Measurements from ENCODE around the gene DRD2.

The DRD2 gene

DNA sequence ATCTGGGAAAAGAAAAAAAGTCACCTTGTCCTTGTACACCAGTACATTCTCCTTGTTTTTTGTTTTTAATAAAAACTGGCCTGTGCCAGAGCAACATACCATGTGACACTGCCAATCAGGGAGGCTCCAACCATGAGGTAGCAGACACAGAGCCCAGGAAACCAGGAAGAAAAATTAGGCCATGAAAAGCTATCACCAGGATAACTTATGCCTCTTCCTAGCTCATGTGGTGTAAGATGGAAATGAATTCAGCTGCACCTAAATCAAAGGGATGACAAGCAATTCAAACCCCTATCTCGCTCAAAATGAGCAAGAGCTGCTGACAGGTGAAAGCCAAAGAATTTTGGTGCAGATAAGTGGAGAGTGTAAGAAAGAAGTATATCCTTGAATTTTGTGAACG is 7.7 kb downstream of the DRD2 start:
- no peak for DNase-seq (ENCODE audit: extremely low read depth, insufficient read length)
- Histone ChIP-seq H3K4me3 (replicated peaks; ENCODE audit: low read depth, low read length) (no peak overlapping the region), H3K27me3 (replicated peaks; ENCODE audit: control insufficient read depth, insufficient read depth, low read length) (peaks cover 3% of the 10 kb centered on the region), H3K36me3 (ENCODE audit: control insufficient read depth, insufficient read depth, low read length) (no peaks in the 10 kb centered on the region)
- TF ChIP-seq, protein P1, sequence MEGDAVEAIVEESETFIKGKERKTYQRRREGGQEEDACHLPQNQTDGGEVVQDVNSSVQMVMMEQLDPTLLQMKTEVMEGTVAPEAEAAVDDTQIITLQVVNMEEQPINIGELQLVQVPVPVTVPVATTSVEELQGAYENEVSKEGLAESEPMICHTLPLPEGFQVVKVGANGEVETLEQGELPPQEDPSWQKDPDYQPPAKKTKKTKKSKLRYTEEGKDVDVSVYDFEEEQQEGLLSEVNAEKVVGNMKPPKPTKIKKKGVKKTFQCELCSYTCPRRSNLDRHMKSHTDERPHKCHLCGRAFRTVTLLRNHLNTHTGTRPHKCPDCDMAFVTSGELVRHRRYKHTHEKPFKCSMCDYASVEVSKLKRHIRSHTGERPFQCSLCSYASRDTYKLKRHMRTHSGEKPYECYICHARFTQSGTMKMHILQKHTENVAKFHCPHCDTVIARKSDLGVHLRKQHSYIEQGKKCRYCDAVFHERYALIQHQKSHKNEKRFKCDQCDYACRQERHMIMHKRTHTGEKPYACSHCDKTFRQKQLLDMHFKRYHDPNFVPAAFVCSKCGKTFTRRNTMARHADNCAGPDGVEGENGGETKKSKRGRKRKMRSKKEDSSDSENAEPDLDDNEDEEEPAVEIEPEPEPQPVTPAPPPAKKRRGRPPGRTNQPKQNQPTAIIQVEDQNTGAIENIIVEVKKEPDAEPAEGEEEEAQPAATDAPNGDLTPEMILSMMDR (IDR thresholded peaks at IDR 0.05; ENCODE audit: insufficient read depth, low read length, poor library complexity, severe bottlenecking) = no peak

DNA sequence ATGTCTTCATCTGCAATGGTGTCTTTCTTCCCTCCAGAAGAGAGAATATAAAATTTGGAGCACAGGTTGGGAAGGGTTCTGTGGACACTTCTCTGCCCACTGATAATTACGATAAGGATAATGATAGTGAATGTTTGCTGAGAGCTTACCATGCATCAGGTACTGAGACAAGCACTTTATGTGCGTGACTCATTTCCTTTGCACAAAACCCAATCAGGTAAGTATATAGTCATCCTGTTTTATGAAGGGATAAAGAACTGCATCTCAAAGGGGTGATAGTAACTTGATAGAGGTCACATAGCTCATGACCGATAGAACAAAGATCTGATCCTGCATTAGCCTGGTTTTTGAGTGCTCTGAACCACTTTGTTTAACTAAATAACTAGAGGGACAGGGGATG is 9.4 kb downstream of the DRD2 start:
- Histone ChIP-seq H3K4me3 (replicated peaks; ENCODE audit: low read depth, low read length) (no peak overlapping the region), H3K27me3 (replicated peaks; ENCODE audit: control insufficient read depth, insufficient read depth, low read length) (peaks cover 5% of the 10 kb centered on the region), H3K36me3 (ENCODE audit: control insufficient read depth, insufficient read depth, low read length) (no peaks in the 10 kb centered on the region)
- TF ChIP-seq, protein P1 (IDR thresholded peaks at IDR 0.05; ENCODE audit: insufficient read depth, low read length, poor library complexity, severe bottlenecking) = no peak
- DNase-seq (ENCODE audit: extremely low read depth, insufficient read length) = no peak

DNA sequence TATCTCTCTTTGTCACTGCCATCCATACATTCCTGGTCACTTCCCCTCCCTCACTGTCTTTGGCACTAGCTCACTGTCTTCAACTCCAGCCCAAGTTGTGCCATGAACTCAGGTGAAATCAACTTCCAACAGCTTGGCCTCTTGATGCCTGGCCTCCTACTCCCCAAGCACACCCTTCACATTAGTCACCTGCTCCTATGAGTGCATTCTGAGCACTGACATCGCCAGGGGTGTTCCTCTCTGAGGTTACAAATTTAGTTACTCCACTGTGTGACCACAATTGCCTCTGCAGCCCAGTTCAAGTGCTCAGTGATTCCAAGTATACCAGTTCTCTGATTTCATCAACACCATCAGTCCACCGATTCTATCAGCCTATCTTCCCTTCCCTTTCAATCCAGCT is 10.8 kb downstream of the DRD2 start:
- TF ChIP-seq, protein P1 (IDR thresholded peaks at IDR 0.05; ENCODE audit: insufficient read depth, low read length, poor library complexity, severe bottlenecking) = no peak
- Histone ChIP-seq H3K4me3 (replicated peaks; ENCODE audit: low read depth, low read length) (no peak overlapping the region), H3K27me3 (replicated peaks; ENCODE audit: control insufficient read depth, insufficient read depth, low read length) (peaks cover 5% of the 10 kb centered on the region), H3K36me3 (ENCODE audit: control insufficient read depth, insufficient read depth, low read length) (no peaks in the 10 kb centered on the region)
- DNase-seq (ENCODE audit: extremely low read depth, insufficient read length) = no peak

DNA sequence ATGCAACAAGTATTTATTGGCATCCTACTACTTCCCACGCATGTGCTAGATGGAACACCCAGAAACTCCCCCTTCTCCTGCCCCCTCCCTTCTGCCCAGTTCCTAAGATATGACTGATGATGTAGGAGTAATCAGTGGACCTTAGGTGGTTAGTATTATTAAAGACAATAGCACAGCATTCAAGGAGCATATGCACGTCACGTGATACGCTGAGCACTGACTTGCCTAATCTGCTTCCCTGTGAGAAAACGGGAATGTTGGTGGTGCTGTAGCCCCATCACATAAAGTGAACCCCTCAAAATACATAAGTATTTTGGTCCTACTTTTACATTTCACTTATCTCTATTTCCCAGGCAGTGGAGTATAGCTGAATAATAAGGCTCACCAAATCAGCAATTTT is 12.4 kb downstream of the DRD2 start:
- H3K27me3 ChIP-seq (replicated peaks; ENCODE audit: control insufficient read depth, insufficient read depth, low read length) = peaks cover 5% of the 10 kb centered on the region
- TF ChIP-seq, protein P1 (IDR thresholded peaks at IDR 0.05; ENCODE audit: insufficient read depth, low read length, poor library complexity, severe bottlenecking) = no peak

DNA sequence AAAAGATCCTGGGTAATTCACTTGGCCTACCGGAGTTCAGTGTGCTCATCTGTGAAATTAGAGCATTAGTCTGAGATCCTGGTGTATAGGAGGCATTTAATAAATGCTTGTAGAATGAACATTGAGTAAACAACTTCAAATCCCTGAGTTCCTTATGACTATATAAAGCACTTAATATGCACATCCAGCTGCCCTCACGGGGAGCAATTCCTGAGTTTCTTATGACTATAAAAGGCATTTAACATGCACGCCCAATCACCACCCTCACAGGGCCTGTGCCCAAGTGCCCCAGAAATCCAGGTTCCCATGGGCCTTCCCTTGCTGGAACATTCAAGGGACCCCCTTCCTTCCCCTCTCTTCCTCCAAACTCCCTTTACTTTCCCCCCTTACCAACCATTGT is 13.6 kb downstream of the DRD2 start:
- H3K36me3 ChIP-seq (ENCODE audit: control insufficient read depth, insufficient read depth, low read length) = no peaks in the 10 kb centered on the region
- peaks cover 5% of the 10 kb centered on the region for H3K27me3 ChIP-seq (replicated peaks; ENCODE audit: control insufficient read depth, insufficient read depth, low read length)
- no peak overlapping the region for H3K4me3 ChIP-seq (replicated peaks; ENCODE audit: low read depth, low read length)
- DNase-seq (ENCODE audit: extremely low read depth, insufficient read length) = no peak
- TF ChIP-seq, protein P1 (IDR thresholded peaks at IDR 0.05; ENCODE audit: insufficient read depth, low read length, poor library complexity, severe bottlenecking) = no peak

More for the DNA sequence above, 12.4 kb downstream of the DRD2 start:
- no peaks in the 10 kb centered on the region for H3K36me3 ChIP-seq (ENCODE audit: control insufficient read depth, insufficient read depth, low read length)
- DNase-seq (ENCODE audit: extremely low read depth, insufficient read length) = no peak
- no peak overlapping the region for H3K4me3 ChIP-seq (replicated peaks; ENCODE audit: low read depth, low read length)

DNA sequence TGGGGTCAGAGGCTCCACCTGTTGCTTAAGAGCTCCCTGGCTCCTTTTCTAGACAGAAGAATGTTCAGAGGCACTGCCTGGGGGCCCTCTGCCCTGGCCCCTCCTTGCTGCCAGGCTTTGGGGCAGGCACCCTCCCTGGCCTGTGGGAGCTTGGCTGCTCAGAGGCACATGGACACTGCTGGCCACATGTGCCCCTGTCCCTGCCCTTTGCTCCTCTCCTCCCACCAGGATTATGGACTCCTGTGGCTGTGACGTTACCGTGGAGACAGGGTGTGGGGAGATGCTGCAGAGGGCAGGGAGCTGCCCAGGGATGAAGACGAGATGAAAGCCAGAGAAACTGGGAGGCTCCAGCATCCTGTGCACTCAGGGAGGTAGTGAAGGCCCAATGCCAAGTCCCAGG is 14.7 kb downstream of the DRD2 start:
- H3K4me3 ChIP-seq (replicated peaks; ENCODE audit: low read depth, low read length) = no peak overlapping the region
- H3K27me3 ChIP-seq (replicated peaks; ENCODE audit: control insufficient read depth, insufficient read depth, low read length) = peaks cover 5% of the 10 kb centered on the region
- no peak for DNase-seq (ENCODE audit: extremely low read depth, insufficient read length)
- TF ChIP-seq, protein P1 (IDR thresholded peaks at IDR 0.05; ENCODE audit: insufficient read depth, low read length, poor library complexity, severe bottlenecking) = no peak
- no peaks in the 10 kb centered on the region for H3K36me3 ChIP-seq (ENCODE audit: control insufficient read depth, insufficient read depth, low read length)

Data from GM06990 (cell line).